Vagina (tissue), 2 donors: Measurements from ENCODE around the gene ZBTB16.

Experiments
- POLR2A ChIP-seq, 2 donors: fragments of 450-650 bp; IDR thresholded peaks; one replicate each; pipeline ENCODE4 v1.6.1; 2017; ENCODE audit warnings: antibody characterized with exemption in 2 of 2, mild to moderate bottlenecking in 2 of 2, moderate library complexity in 2 of 2
- POLR2AphosphoS5 ChIP-seq, 2 donors: sonication (generic); formaldehyde crosslinking; IDR thresholded peaks; one replicate each; pipeline ENCODE4 v1.9.0; 2017; ENCODE audit warnings: antibody characterized with exemption in 2 of 2, mild to moderate bottlenecking in 2 of 2, low read depth in 1 of 2; ENCODE audit not compliant: insufficient read depth in 1 of 2
- TF ChIP-seq, protein P1 (sequence below), 3 experiments: fragments of 450-650 bp in 2 of 3; fragments of 200-600 bp in 1 of 3; sonication (generic) in 1 of 3; IDR thresholded peaks; one replicate each; pipeline ENCODE4 v1.5.1; 2017 to 2019; ENCODE audit warnings: antibody characterized with exemption in 3 of 3, mild to moderate bottlenecking in 2 of 3, moderate library complexity in 2 of 3

DNA sequence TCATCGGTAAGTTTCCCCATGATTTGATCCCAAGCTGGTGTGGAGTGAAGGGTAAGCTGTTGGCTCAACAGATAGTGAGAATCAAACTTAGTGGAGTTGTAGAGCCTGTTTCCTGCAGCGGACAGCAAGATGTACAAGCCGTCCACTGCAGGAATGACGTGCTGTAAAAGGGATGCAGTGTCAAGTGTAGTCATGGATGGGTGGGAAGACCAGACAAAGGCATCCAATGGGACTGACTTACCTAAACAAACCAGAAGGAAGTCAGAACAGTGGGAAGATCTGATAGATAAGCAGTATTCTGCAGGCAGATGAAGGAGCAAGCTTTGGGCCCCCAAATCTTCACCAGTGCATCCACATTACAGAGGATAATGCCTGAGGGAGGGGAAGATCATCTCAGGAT, 8.8 kb downstream of the ZBTB16 start:
- TF ChIP-seq POLR2A (IDR thresholded peaks at IDR 0.05) (no peak), POLR2AphosphoS5 (IDR thresholded peaks at IDR 0.05; ENCODE audit: insufficient read depth in 1 of 2, low read depth in 1 of 2) (no peak)
- TF ChIP-seq, protein P1, sequence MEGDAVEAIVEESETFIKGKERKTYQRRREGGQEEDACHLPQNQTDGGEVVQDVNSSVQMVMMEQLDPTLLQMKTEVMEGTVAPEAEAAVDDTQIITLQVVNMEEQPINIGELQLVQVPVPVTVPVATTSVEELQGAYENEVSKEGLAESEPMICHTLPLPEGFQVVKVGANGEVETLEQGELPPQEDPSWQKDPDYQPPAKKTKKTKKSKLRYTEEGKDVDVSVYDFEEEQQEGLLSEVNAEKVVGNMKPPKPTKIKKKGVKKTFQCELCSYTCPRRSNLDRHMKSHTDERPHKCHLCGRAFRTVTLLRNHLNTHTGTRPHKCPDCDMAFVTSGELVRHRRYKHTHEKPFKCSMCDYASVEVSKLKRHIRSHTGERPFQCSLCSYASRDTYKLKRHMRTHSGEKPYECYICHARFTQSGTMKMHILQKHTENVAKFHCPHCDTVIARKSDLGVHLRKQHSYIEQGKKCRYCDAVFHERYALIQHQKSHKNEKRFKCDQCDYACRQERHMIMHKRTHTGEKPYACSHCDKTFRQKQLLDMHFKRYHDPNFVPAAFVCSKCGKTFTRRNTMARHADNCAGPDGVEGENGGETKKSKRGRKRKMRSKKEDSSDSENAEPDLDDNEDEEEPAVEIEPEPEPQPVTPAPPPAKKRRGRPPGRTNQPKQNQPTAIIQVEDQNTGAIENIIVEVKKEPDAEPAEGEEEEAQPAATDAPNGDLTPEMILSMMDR (IDR thresholded peaks at IDR 0.05): no peak
